ENCODE results near the gene OR13C2.
"Not testable (repeated sequence)": the region's sequence is repeated elsewhere in the genome, so short reads cannot be mapped to it uniquely, and the experiment has no call there.

The OR13C2 gene

DNA sequence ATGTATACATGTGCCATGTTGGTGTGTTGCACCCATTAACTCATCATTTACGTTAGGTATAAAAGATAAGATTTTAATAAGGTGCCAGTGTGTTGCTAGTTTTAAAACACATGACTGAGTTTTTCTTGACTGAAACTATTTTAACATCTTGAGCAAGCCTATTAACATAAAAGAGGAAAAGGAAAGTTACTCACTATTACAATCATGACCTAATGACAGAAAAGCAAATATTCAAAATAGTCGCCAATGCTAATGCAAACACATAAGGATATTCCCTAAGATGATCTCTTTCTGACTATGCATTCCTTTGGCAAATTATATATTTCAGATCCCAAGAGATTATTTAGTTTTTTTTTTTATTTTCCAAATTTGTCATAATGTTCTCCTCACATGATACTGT lies 5.8 kb upstream of the OR13C2 start:
- Histone ChIP-seq H3K18ac (ENCODE audit: low read length) (no peak overlapping the region), H3K4me1 (ENCODE audit: control insufficient read depth, low read depth, low read length) (no peaks in the 10 kb centered on the region), H3K9ac (ENCODE audit: low read length) (no peak overlapping the region), H3K79me1 (ENCODE audit: low read length) (no peaks in the 10 kb centered on the region), H3K4ac (ENCODE audit: low read depth, low read length) (no peak overlapping the region), H2BK120ac (ENCODE audit: low read depth, low read length) (no peak overlapping the region), H3K27ac (ENCODE audit: low read depth, low read length) (no peak overlapping the region), H2BK5ac (ENCODE audit: low read length) (no peak overlapping the region), H2AK5ac (ENCODE audit: low read length) (no peak overlapping the region), H3K79me2 (ENCODE audit: control insufficient read depth, insufficient read depth, low read length) (no peaks in the 10 kb centered on the region), H4K8ac (ENCODE audit: low read depth, low read length) (no peak overlapping the region), H3K4me2 (ENCODE audit: low read length) (no peak overlapping the region), H3K36me3 (ENCODE audit: control insufficient read depth, insufficient read depth, low read length) (no peaks in the 10 kb centered on the region), H3K27me3 (ENCODE audit: insufficient read depth, low read length, poor library complexity) (no peaks in the 10 kb centered on the region), H3K23ac (ENCODE audit: low read length) (no peak overlapping the region), H3K4me3 (ENCODE audit: low read length) (no peak overlapping the region), H2BK15ac (replicated peaks; ENCODE audit: low read depth) (no peak overlapping the region), H4K5ac (ENCODE audit: low read length) (no peak overlapping the region), H3K56ac (ENCODE audit: low read length) (no peak overlapping the region)
- WGBS (ENCODE audit: extremely low coverage, insufficient coverage, low lambda C conversion rate) = no CpG with 5 or more reads among the region's 2 CpGs
- DNase-seq = no peak

DNA sequence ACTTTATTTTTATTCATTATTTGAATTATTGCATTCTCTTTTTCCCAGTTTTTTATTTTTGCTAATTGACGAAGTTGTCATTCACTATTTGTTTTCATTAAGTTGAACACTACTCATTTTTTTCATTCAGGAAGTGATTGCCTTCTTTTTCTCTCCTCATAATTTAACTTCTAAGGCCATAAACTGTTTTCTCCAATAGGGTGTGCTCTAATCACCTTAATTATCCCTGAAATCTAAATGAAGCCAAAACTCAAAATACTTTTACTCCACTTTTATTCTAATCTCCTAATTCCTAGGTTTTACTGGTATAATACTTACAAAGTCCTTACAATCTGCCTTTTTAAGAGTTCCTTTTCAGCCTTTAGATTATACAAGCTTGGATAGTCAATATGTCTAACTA lies 2.9 kb upstream of the OR13C2 start:
- Histone ChIP-seq H3K79me1 (ENCODE audit: low read length) (no peaks in the 10 kb centered on the region), H3K56ac (ENCODE audit: low read length) (no peak overlapping the region), H3K9ac (ENCODE audit: low read length) (no peak overlapping the region), H2BK5ac (ENCODE audit: low read length) (no peak overlapping the region), H2BK120ac (ENCODE audit: low read depth, low read length) (no peak overlapping the region), H4K8ac (ENCODE audit: low read depth, low read length) (no peak overlapping the region), H3K4me2 (ENCODE audit: low read length) (no peak overlapping the region), H3K27ac (ENCODE audit: low read depth, low read length) (no peak overlapping the region), H3K4me1 (ENCODE audit: control insufficient read depth, low read depth, low read length) (no peaks in the 10 kb centered on the region), H3K36me3 (ENCODE audit: control insufficient read depth, insufficient read depth, low read length) (no peaks in the 10 kb centered on the region), H4K5ac (ENCODE audit: low read length) (no peak overlapping the region), H3K4me3 (ENCODE audit: low read length) (no peak overlapping the region), H3K23ac (ENCODE audit: low read length) (no peak overlapping the region), H3K27me3 (ENCODE audit: insufficient read depth, low read length, poor library complexity) (no peaks in the 10 kb centered on the region), H2BK15ac (replicated peaks; ENCODE audit: low read depth) (no peak overlapping the region), H3K18ac (ENCODE audit: low read length) (no peak overlapping the region), H3K79me2 (ENCODE audit: control insufficient read depth, insufficient read depth, low read length) (no peaks in the 10 kb centered on the region), H3K4ac (ENCODE audit: low read depth, low read length) (no peak overlapping the region), H2AK5ac (ENCODE audit: low read length) (no peak overlapping the region)
- no CpG with 5 or more reads among the region's 1 CpG for WGBS (ENCODE audit: extremely low coverage, insufficient coverage, low lambda C conversion rate)
- DNase-seq = peak; percentile 10

- H4K5ac ChIP-seq (ENCODE audit: low read length) = no peak overlapping the region
- H3K56ac ChIP-seq (ENCODE audit: low read length) = no peak overlapping the region
- no peak overlapping the region for H2BK5ac ChIP-seq (ENCODE audit: low read length)
- no peak overlapping the region for H2AK5ac ChIP-seq (ENCODE audit: low read length)
- H3K27ac ChIP-seq (ENCODE audit: low read depth, low read length) = no peak overlapping the region
- H3K36me3 ChIP-seq (ENCODE audit: control insufficient read depth, insufficient read depth, low read length) = no peaks in the 10 kb centered on the region
- no peak overlapping the region for H3K4me3 ChIP-seq (ENCODE audit: low read length)
- H3K4me1 ChIP-seq (ENCODE audit: control insufficient read depth, low read depth, low read length) = no peaks in the 10 kb centered on the region
- H4K8ac ChIP-seq (ENCODE audit: low read depth, low read length) = no peak overlapping the region
- no peak overlapping the region for H2BK15ac ChIP-seq (replicated peaks; ENCODE audit: low read depth)
- whole genome bisulfite sequencing (ENCODE audit: extremely low coverage, insufficient coverage, low lambda C conversion rate) = no CpG with 5 or more reads among the region's 2 CpGs
- no peak overlapping the region for H3K18ac ChIP-seq (ENCODE audit: low read length)
- no peaks in the 10 kb centered on the region for H3K27me3 ChIP-seq (ENCODE audit: insufficient read depth, low read length, poor library complexity)
- no peak overlapping the region for H3K4ac ChIP-seq (ENCODE audit: low read depth, low read length)
- H3K79me1 ChIP-seq (ENCODE audit: low read length) = no peaks in the 10 kb centered on the region
- no peak overlapping the region for H3K4me2 ChIP-seq (ENCODE audit: low read length)
- no peak for DNase-seq
- no peak overlapping the region for H3K23ac ChIP-seq (ENCODE audit: low read length)
- H2BK120ac ChIP-seq (ENCODE audit: low read depth, low read length) = no peak overlapping the region
- H3K9ac ChIP-seq (ENCODE audit: low read length) = no peak overlapping the region
- H3K79me2 ChIP-seq (ENCODE audit: control insufficient read depth, insufficient read depth, low read length) = no peaks in the 10 kb centered on the region
These were observed 725 bp upstream of the OR13C2 start for GRCh38 chr9:104606152-104606551.

DNA sequence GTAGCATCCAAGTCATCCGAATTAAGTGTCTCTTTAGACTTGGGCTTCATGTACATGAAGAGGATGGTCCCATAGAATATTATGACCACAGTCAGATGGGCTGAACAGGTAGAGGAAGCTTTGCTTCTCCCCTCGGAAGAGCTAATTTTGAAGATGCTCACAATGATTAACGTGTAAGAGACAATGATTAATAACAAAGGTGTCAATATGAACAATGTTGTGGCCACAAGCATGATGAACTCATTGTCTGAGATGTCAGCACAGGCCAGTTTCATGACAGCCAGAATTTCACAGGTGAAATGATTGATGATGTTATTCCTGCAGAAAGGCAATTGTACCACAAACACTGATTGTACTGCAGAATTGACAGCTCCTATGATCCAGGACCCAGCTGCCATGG lies 626 bp downstream of the OR13C2 start:
- no peak overlapping the region for H3K27ac ChIP-seq (ENCODE audit: low read depth, low read length)
- no peaks in the 10 kb centered on the region for H3K79me1 ChIP-seq (ENCODE audit: low read length)
- no peaks in the 10 kb centered on the region for H3K27me3 ChIP-seq (ENCODE audit: insufficient read depth, low read length, poor library complexity)
- no peak overlapping the region for H3K18ac ChIP-seq (ENCODE audit: low read length)
- H3K4ac ChIP-seq (ENCODE audit: low read depth, low read length) = no peak overlapping the region
- no peak overlapping the region for H3K56ac ChIP-seq (ENCODE audit: low read length)
- WGBS (ENCODE audit: extremely low coverage, insufficient coverage, low lambda C conversion rate) = no CpG with 5 or more reads among the region's 3 CpGs
- H3K4me2 ChIP-seq (ENCODE audit: low read length) = no peak overlapping the region
- no peak overlapping the region for H4K5ac ChIP-seq (ENCODE audit: low read length)
- H2BK5ac ChIP-seq (ENCODE audit: low read length) = no peak overlapping the region
- no peaks in the 10 kb centered on the region for H3K4me1 ChIP-seq (ENCODE audit: control insufficient read depth, low read depth, low read length)
- no peak overlapping the region for H2AK5ac ChIP-seq (ENCODE audit: low read length)
- H2BK15ac ChIP-seq (replicated peaks; ENCODE audit: low read depth) = no peak overlapping the region
- H3K9ac ChIP-seq (ENCODE audit: low read length) = no peak overlapping the region
- no peaks in the 10 kb centered on the region for H3K79me2 ChIP-seq (ENCODE audit: control insufficient read depth, insufficient read depth, low read length)
- no peak overlapping the region for H4K8ac ChIP-seq (ENCODE audit: low read depth, low read length)
- H3K4me3 ChIP-seq (ENCODE audit: low read length) = no peak overlapping the region
- DNase-seq = no peak
- H3K23ac ChIP-seq (ENCODE audit: low read length) = no peak overlapping the region
- no peaks in the 10 kb centered on the region for H3K36me3 ChIP-seq (ENCODE audit: control insufficient read depth, insufficient read depth, low read length)
- no peak overlapping the region for H2BK120ac ChIP-seq (ENCODE audit: low read depth, low read length)

- H3K23ac ChIP-seq (ENCODE audit: low read length); H3K79me1 ChIP-seq (ENCODE audit: low read length); H3K9ac ChIP-seq (ENCODE audit: low read length); H4K5ac ChIP-seq (ENCODE audit: low read length); H3K36me3 ChIP-seq (ENCODE audit: control insufficient read depth, insufficient read depth, low read length); H2BK5ac ChIP-seq (ENCODE audit: low read length); H2AK5ac ChIP-seq (ENCODE audit: low read length); H3K4ac ChIP-seq (ENCODE audit: low read depth, low read length); H4K8ac ChIP-seq (ENCODE audit: low read depth, low read length); H2BK15ac ChIP-seq (replicated peaks; ENCODE audit: low read depth); H2BK120ac ChIP-seq (ENCODE audit: low read depth, low read length); H3K4me3 ChIP-seq (ENCODE audit: low read length); DNase-seq; H3K18ac ChIP-seq (ENCODE audit: low read length); H3K4me2 ChIP-seq (ENCODE audit: low read length); H3K4me1 ChIP-seq (ENCODE audit: control insufficient read depth, low read depth, low read length); H3K79me2 ChIP-seq (ENCODE audit: control insufficient read depth, insufficient read depth, low read length); H3K27me3 ChIP-seq (ENCODE audit: insufficient read depth, low read length, poor library complexity); H3K27ac ChIP-seq (ENCODE audit: low read depth, low read length); H3K56ac ChIP-seq (ENCODE audit: low read length): not testable (repeated sequence)
These were observed 6.1 kb downstream of the OR13C2 start, which contains the start of gene OR13C5 for GRCh38 chr9:104599313-104599712. Gene OR13C5, minus strand, starts transcription at chr9:104599413. Its CDS starts 0 bp downstream, at chr9:104599413.

DNA sequence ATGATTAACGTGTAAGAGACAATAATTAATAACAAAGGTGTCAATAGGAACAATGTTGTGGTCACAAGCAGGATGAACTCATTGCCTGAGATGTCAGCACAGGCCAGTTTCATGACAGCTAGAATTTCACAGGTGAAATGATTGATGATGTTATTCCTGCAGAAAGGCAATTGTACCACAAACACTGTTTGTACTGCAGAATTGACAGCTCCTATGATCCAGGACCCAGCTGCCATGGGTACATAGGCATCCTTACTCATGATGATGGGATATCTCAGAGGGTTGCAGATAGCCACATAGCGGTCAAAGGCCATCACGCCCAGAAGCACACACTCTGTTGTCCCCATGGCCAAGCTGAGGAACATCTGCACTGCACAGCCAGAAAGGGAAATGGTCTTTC lies 6.7 kb downstream of the OR13C2 start:
- not testable (repeated sequence) for H3K36me3 ChIP-seq (ENCODE audit: control insufficient read depth, insufficient read depth, low read length); H2AK5ac ChIP-seq (ENCODE audit: low read length); H2BK120ac ChIP-seq (ENCODE audit: low read depth, low read length); H3K56ac ChIP-seq (ENCODE audit: low read length); H3K27me3 ChIP-seq (ENCODE audit: insufficient read depth, low read length, poor library complexity); H3K79me2 ChIP-seq (ENCODE audit: control insufficient read depth, insufficient read depth, low read length); H3K18ac ChIP-seq (ENCODE audit: low read length); H4K8ac ChIP-seq (ENCODE audit: low read depth, low read length); H2BK5ac ChIP-seq (ENCODE audit: low read length); H3K9ac ChIP-seq (ENCODE audit: low read length); DNase-seq; H3K4ac ChIP-seq (ENCODE audit: low read depth, low read length); H3K4me2 ChIP-seq (ENCODE audit: low read length); H3K4me3 ChIP-seq (ENCODE audit: low read length); H3K23ac ChIP-seq (ENCODE audit: low read length); H3K27ac ChIP-seq (ENCODE audit: low read depth, low read length); H4K5ac ChIP-seq (ENCODE audit: low read length); H2BK15ac ChIP-seq (replicated peaks; ENCODE audit: low read depth); H3K79me1 ChIP-seq (ENCODE audit: low read length); H3K4me1 ChIP-seq (ENCODE audit: control insufficient read depth, low read depth, low read length)
- WGBS (ENCODE audit: extremely low coverage, insufficient coverage, low lambda C conversion rate) = no CpG with 5 or more reads among the region's 3 CpGs

Measured in mesendoderm (in vitro differentiated cells).